Jurkat, Clone E6-1 (cell line): Measurements from ENCODE around the gene SDHA.

Experiments
- DNase-seq: peaks from one replicate; pipeline ENCODE4 v3.0.0-alpha.2; 2011; ENCODE audit warnings: low read depth, low spot score
- H3K4me3 ChIP-seq: 2 replicates; pipeline ENCODE4 v1.5.1; 2011; ENCODE audit warnings: mild to moderate bottlenecking, low read length, control low read depth, moderate library complexity

SDHA gene

DNA sequence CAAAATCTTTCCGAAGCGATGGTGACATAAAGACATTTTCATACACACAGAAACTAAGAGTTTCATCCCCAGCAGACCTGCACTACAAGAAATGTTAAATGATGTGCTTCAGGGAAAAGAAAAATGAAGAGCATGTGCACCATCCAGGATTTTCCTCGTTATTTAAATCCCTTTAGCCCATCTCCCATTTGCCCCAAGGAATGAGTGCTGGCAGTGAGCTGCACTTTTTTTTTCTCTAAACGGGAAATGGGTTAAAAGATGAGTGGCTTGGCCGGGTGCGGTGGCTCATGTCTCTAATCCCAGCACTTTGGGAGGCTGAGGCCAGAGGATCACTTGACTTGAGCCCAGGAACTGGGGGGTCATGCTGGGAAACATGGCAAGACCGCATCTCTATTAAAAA is 33.6 kb upstream of the SDHA start:
- H3K4me3 ChIP-seq = no peak overlapping the region
- no peak for DNase-seq

DNA sequence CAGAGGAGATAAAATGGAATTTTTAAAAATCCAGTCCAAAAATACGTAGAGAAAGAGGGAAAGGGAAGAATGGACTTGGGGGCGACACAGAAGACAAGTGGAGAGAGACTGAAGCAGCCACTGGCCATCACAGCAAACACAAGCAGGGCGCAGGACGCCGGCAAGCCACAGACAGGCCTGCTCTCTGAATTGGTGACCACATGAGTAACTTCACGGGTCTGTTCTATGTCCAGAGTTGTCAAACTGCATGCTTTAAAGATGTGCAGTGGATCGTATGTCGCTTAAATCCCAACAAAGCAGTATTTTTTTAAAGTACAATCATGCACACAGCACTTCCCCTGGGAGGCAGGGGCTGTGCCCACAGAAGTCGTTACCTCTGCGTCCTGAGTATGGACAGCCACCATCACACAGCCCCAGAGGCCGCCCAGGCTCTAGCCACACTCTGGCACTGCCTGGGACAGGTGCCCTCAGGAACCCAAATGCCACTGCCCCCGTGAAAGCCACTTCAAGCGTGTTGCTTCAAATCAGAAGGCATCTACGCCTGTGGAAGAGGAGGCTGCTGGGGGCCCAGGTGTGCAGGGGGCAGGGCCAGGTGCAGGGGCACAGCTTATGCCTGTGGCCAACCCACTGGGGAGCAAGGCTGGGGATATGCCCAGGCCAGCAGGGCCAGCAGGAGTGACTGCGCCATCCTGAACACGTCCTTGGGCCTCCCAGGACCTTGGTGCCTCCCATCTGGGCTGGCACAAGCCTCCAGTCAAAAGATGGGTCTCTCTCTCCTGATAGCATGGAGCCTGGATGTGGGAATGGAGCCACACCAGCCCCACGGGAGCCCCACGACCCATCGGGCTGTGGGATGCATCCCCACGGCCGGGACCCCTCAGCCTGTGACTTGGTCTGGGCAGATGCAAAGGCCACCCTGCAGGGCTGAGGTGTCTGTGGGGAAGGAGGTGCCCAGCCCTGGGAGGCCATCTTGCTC is 32.7 kb upstream of the SDHA start:
- no peak overlapping the region for H3K4me3 ChIP-seq
- no peak for DNase-seq

GRCh38 chr5:186091-187041 is 31.8 kb upstream of the SDHA start:
- no peak overlapping the region for H3K4me3 ChIP-seq
- DNase-seq = no peak

GRCh38 chr5:187042-187431 is 31.1 kb upstream of the SDHA start:
- no peak overlapping the region for H3K4me3 ChIP-seq

GRCh38 chr5:187617-188451 is 30.3 kb upstream of the SDHA start:
- DNase-seq = no peak
- no peak overlapping the region for H3K4me3 ChIP-seq

More at GRCh38 chr5:187042-187431, 31.1 kb upstream of the SDHA start:
- DNase-seq = no peak

DNA sequence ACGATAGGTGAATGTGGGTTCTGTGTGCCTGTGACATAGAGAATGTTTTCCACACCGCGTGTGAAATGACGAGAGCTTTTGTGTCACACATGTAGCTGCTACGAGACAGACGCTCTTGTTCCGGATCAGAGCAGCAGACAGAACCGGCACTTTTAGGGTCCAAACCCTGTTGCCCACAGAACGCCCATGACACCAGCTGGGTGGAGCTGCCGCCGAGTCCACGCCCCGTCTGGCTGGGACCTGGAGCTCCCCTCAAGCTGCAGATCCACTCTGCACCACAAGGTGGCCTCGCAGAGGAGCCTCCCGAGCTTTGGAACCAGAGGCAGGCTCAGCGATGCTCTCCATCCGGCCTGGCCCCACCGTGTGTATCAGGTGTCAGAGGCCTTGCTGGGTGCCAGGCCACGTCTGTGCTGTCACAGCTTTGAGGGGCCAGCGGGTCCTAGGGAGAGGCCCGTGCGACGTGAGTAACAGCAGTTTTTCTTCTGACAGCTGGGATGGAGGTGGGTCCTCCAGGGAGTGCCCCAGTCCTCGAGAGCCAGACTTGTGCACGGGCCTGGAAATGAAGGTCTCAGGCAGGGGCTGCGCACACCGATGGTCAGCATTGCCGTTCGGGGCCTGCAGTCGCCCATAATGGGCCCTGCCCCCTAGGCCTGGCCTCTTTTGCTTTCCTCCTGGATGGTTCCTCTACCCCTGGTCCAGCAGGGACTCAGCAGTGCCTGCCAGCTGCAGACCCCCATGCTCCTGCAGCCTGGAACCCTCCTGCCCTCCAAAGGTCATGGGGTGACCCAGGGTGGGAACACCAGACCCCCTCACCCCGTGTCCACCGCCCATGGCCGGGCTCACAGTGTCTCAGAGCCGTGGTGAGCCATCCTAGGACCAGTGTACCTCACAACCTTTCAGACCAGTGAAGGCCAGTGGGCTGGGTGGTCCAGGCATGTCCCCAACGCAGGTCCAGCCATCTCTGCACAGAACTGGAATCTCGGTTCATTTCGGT is 29.3 kb upstream of the SDHA start:
- H3K4me3 ChIP-seq = no peak overlapping the region

GRCh38 chr5:189486-189885 is 28.6 kb upstream of the SDHA start:
- no peak overlapping the region for H3K4me3 ChIP-seq
- DNase-seq = no peak

More for the DNA sequence above, 29.3 kb upstream of the SDHA start:
- peak; percentile 71 for DNase-seq

DNA sequence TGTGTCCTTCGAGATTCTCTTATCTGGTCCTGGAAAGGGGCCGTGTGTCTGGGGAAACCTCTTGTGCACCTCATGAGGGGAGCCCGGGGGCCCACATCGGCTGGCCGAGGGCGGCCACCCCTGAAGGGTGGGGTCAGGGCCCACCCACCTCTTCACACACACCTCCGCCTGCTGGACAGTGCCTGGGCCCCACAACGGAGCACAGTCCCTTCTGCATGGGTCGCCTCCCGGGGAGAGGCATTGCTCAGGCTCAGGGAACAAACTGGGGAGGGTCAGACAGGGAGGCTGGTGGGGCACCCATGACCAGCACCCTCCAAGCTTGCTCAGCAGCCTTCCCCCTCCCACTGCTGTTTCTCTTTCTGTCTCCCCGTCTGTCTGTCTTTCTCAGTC is 28.1 kb upstream of the SDHA start:
- DNase-seq = no peak
- no peak overlapping the region for H3K4me3 ChIP-seq

DNA sequence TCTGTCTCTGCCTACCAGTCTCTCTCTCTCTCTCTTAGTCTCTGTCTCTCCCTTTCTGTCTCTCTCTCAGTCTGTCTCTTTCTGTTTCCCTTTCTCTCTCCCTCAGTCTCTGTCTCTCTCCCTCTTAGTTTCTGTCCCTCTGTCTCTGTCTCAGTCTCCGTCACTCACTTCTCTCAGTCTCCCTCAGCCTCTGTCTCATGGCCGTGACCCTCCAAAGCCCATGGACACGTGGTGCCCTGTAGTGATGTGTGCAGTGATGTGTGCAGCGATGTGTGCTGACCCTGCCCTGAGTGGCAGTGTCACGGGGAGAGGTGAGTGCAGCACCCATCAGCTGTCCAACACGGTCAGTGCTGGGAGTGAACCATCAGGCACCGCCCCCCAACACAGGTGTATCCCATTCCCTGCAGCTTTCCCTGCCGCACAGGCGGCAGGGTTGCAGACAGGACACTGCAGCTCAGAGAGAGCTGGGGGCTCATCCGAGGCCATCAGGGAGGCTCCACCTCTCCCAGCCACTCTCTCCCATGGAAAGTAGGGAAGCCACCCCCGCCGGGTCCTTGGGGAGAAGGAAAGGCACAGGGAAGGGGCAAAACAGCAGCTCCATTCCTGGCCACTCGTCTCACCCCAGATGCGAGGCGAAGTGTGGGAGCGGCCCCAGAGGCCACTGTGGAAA is 27.6 kb upstream of the SDHA start:
- no peak overlapping the region for H3K4me3 ChIP-seq
- no peak for DNase-seq

GRCh38 chr5:191036-191948 is 26.8 kb upstream of the SDHA start, which contains the start of gene LRRC14B:
TSS of gene LRRC14B (plus strand) at chr5:191495. CDS start at chr5:191539, 44 bp downstream.
- no peak for DNase-seq
- no peak within 1 kb of the TSS for H3K4me3 ChIP-seq

GRCh38 chr5:191949-192690 is 26.0 kb upstream of the SDHA start:
- no peak overlapping the region for H3K4me3 ChIP-seq
- no peak for DNase-seq

DNA sequence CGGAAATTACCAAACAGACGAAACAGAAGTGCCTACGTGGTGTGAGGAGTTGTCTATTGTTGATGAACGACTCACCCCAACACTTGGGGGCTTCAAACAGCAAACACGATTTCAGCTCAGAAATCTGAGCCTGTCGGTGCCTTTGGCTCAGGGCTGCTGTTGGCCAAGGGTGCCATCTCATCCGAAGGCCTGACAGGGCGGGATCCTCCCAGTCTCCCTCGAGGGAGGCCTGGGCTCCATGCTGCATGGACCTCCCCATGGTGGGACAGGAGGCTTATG is 25.5 kb upstream of the SDHA start:
- no peak for DNase-seq
- no peak overlapping the region for H3K4me3 ChIP-seq

GRCh38 chr5:192970-193831 is 24.9 kb upstream of the SDHA start:
- H3K4me3 ChIP-seq = no peak overlapping the region
- no peak for DNase-seq

DNA sequence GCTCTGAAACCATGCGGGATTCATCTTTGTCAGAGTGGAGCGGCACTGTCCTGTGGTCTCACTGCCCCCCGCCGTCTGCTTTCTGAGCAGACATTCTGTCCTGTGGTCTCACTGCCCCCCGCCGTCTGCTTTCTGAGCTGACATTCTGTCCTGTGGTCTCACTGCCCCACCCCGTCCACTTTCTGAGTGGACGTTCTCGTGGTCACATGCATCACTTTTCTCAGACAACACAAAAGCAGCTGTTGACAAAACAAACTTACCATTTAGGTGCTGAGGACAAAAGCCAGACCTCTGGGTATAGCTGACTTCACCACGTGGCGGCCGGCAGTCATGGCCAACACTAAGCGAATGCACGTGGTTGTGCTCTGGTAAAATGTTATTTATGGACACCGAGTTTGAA is 24.0 kb upstream of the SDHA start:
- DNase-seq = no peak
- H3K4me3 ChIP-seq = no peak overlapping the region

- H3K4me3 ChIP-seq = no peak overlapping the region
- DNase-seq = no peak
Observed at GRCh38 chr5:194603-195209, 23.4 kb upstream of the SDHA start.
